MM.1S (cell line): Measurements from ENCODE around the gene IL9R.

Source experiments
- EZH2phosphoT487 ChIP-seq: fragments of 300-600 bp; sonication (generic); IDR thresholded peaks from 2 replicates; pipeline ENCODE4 v1.6.1; 2018; ENCODE audit warnings: antibody characterized with exemption, low read length
- TF ChIP-seq, protein P1 (sequence below): fragments of 300-600 bp; sonication (generic); IDR thresholded peaks from 2 replicates; pipeline ENCODE4 v1.5.1; 2016; ENCODE audit warnings: antibody characterized with exemption, low read length, mixed read lengths

DNA sequence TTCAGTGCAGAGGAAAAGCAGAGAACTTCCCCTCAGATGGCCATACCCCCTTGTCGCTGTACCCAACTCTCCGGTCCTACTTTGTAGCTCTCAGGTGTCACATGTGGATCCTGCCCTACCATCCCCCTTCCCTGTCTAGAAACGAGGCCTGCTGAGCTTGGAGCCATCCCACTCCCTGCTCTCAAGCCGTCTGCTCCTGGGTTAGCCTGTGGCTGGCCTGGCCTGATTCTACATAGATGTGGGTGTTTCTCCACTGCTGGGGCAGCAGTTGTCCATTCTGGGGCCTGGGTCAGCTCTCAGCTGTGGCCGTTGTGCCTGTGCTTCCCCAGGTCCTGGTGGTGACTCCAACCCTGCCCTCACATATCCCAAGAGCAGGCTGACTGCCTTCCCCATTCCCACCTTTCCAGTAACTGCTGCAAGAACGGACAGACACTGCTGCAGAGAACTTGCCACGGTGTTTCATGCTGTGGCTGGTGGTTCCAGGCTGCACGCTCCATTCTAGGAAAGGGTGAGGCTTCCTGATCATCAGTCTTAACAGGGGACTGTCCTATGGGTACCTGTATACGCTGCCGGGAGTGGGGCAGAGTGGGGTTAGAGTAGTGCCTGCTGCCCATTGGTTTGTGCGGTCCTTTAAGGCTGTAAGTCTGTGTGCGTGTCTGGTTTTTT, 3.6 kb downstream of the IL9R start:
- TF ChIP-seq, protein P1, sequence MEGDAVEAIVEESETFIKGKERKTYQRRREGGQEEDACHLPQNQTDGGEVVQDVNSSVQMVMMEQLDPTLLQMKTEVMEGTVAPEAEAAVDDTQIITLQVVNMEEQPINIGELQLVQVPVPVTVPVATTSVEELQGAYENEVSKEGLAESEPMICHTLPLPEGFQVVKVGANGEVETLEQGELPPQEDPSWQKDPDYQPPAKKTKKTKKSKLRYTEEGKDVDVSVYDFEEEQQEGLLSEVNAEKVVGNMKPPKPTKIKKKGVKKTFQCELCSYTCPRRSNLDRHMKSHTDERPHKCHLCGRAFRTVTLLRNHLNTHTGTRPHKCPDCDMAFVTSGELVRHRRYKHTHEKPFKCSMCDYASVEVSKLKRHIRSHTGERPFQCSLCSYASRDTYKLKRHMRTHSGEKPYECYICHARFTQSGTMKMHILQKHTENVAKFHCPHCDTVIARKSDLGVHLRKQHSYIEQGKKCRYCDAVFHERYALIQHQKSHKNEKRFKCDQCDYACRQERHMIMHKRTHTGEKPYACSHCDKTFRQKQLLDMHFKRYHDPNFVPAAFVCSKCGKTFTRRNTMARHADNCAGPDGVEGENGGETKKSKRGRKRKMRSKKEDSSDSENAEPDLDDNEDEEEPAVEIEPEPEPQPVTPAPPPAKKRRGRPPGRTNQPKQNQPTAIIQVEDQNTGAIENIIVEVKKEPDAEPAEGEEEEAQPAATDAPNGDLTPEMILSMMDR = no peak
- TF ChIP-seq EZH2phosphoT487 = no peak
